ENCODE measurements around the gene XRRA1. TPM values are rescaled to one million over a fixed set of nuclear protein-coding genes. Genes with fewer than 3 reads are reported as not detected.

The XRRA1 gene
- 20.5 and 23.7 TPM in 2 replicates for total RNA-seq

GRCh38 chr11:74948898-74949752 lies at the start of gene XRRA1, which contains the start of gene SPCS2:
Gene XRRA1, minus strand, starts transcription at chr11:74949091. Its CDS starts 8,213 bp downstream, at chr11:74940878.
Gene SPCS2, plus strand, starts transcription at chr11:74949266. Its CDS starts 20 bp downstream, at chr11:74949286.

GRCh38 chr11:74988541-74989259 lies 39.8 kb upstream of the XRRA1 start, which contains the start of gene NEU3:
Gene NEU3, plus strand, starts transcription at chr11:74988933. Its CDS starts 128 bp downstream, at chr11:74989061.

Other genes with a start within 250 kb of the XRRA1 start
- gene CHRDL2, start 217.7 kb downstream of the XRRA1 start, total RNA-seq, result not detected in 2 replicates
- gene RNF169, start 200.2 kb downstream of the XRRA1 start, total RNA-seq, result 25.7 and 27.1 TPM in 2 replicates
- 12.7 and 46.0 TPM in 2 replicates for gene SPCS2, start 175 bp upstream of the XRRA1 start, total RNA-seq
- gene NEU3, start 39.8 kb upstream of the XRRA1 start, total RNA-seq, result 5.5 and 8.6 TPM in 2 replicates
- not detected in 2 replicates for gene OR2AT4, start 147.8 kb upstream of the XRRA1 start, total RNA-seq
- gene SLCO2B1, start 202.0 kb upstream of the XRRA1 start, total RNA-seq, result under 0.01 TPM in 1 of 2 replicates, not detected in the other

Measured in smooth muscle cell of trachea (primary cell).